Measurements from ENCODE around the gene ABCC4.

ABCC4 gene

GRCh38 chr13:95117092-95117491 lies 184.2 kb downstream of the ABCC4 start:
- no peak for DNase-seq (ENCODE audit: low spot score)

- DNase-seq (ENCODE audit: low spot score): no peak
Observed at GRCh38 chr13:95115525-95115924, 185.7 kb downstream of the ABCC4 start.

- no peak for DNase-seq (ENCODE audit: low spot score)
Observed at GRCh38 chr13:95113601-95114000, 187.7 kb downstream of the ABCC4 start.

GRCh38 chr13:95112883-95113282 lies 188.4 kb downstream of the ABCC4 start:
- no peak for DNase-seq (ENCODE audit: low spot score)

- DNase-seq (ENCODE audit: low spot score): no peak
Observed at GRCh38 chr13:95111608-95112007, 189.6 kb downstream of the ABCC4 start.

- no peak for DNase-seq (ENCODE audit: low spot score)
Observed at GRCh38 chr13:95106562-95106961, 194.7 kb downstream of the ABCC4 start.

GRCh38 chr13:95100525-95101433 lies 200.5 kb downstream of the ABCC4 start:
- DNase-seq (ENCODE audit: low spot score): no peak

GRCh38 chr13:95099541-95099940 lies 201.7 kb downstream of the ABCC4 start:
- DNase-seq (ENCODE audit: low spot score): no peak

GRCh38 chr13:95098916-95099315 lies 202.3 kb downstream of the ABCC4 start:
- no peak for DNase-seq (ENCODE audit: low spot score)

- no peak for DNase-seq (ENCODE audit: low spot score)
Observed at GRCh38 chr13:95091755-95092154, 209.5 kb downstream of the ABCC4 start.

- no peak for DNase-seq (ENCODE audit: low spot score)
Observed at GRCh38 chr13:95087746-95088305, 213.4 kb downstream of the ABCC4 start.

- DNase-seq (ENCODE audit: low spot score): no peak
Observed at GRCh38 chr13:95086761-95087160, 214.5 kb downstream of the ABCC4 start.

GRCh38 chr13:95083758-95084157 lies 217.5 kb downstream of the ABCC4 start:
- no peak for DNase-seq (ENCODE audit: low spot score)

GRCh38 chr13:95083066-95083465 lies 218.2 kb downstream of the ABCC4 start:
- DNase-seq (ENCODE audit: low spot score): no peak

- DNase-seq (ENCODE audit: low spot score): no peak
Observed at GRCh38 chr13:95075506-95075905, 225.7 kb downstream of the ABCC4 start.

- no peak for DNase-seq (ENCODE audit: low spot score)
Observed at GRCh38 chr13:95074820-95075219, 226.4 kb downstream of the ABCC4 start.

- no peak for DNase-seq (ENCODE audit: low spot score)
Observed at GRCh38 chr13:95073747-95074311, 227.4 kb downstream of the ABCC4 start.

- no peak for DNase-seq (ENCODE audit: low spot score)
Observed at GRCh38 chr13:95067303-95067702, 233.9 kb downstream of the ABCC4 start.

GRCh38 chr13:95060014-95060519 lies 241.2 kb downstream of the ABCC4 start:
- no peak for DNase-seq (ENCODE audit: low spot score)

- DNase-seq (ENCODE audit: low spot score): no peak
Observed at GRCh38 chr13:95059306-95059705, 241.9 kb downstream of the ABCC4 start.

GRCh38 chr13:95058680-95059079 lies 242.6 kb downstream of the ABCC4 start:
- no peak for DNase-seq (ENCODE audit: low spot score)

- no peak for DNase-seq (ENCODE audit: low spot score)
Observed at GRCh38 chr13:95056266-95056665, 245.0 kb downstream of the ABCC4 start.
